GM21367 (cell line): ENCODE data around the gene PPA2.
"Not testable (repeated sequence)": the region's sequence is repeated elsewhere in the genome, so short reads cannot be mapped to it uniquely, and the experiment has no call there.

Experiments used
- ATAC-seq: cut with Tn5 transposase; IDR thresholded peaks from one replicate; pipeline ENCODE4 v1.9.1; 2021; ENCODE audit not compliant: unreplicated experiment

PPA2 gene

GRCh38 chr4:105460306-105460705 is 13.6 kb downstream of the PPA2 start:
- no peak for ATAC-seq

- not testable (repeated sequence) for ATAC-seq
Observed at GRCh38 chr4:105458541-105458940, 15.3 kb downstream of the PPA2 start.

- ATAC-seq: no peak
Observed at GRCh38 chr4:105458001-105458400, 15.9 kb downstream of the PPA2 start.

- no peak for ATAC-seq
Observed at GRCh38 chr4:105455998-105456397, 17.9 kb downstream of the PPA2 start.

GRCh38 chr4:105455182-105455581 is 18.7 kb downstream of the PPA2 start:
- no peak for ATAC-seq

GRCh38 chr4:105453550-105454205 is 20.2 kb downstream of the PPA2 start:
- ATAC-seq: peak; percentile 78

GRCh38 chr4:105451346-105451745 is 22.5 kb downstream of the PPA2 start:
- ATAC-seq: no peak

GRCh38 chr4:105440890-105441289 is 33.0 kb downstream of the PPA2 start:
- ATAC-seq: no peak

GRCh38 chr4:105437637-105438036 is 36.2 kb downstream of the PPA2 start:
- ATAC-seq: no peak

- no peak for ATAC-seq
Observed at GRCh38 chr4:105436414-105436813, 37.4 kb downstream of the PPA2 start.

GRCh38 chr4:105434940-105435339 is 38.9 kb downstream of the PPA2 start:
- ATAC-seq: no peak

- ATAC-seq: no peak
Observed at GRCh38 chr4:105433421-105433820, 40.4 kb downstream of the PPA2 start.

GRCh38 chr4:105432438-105432837 is 41.4 kb downstream of the PPA2 start:
- ATAC-seq: no peak

- no peak for ATAC-seq
Observed at GRCh38 chr4:105430811-105431210, 43.1 kb downstream of the PPA2 start.

GRCh38 chr4:105426187-105426897 is 47.5 kb downstream of the PPA2 start:
- no peak for ATAC-seq

- no peak for ATAC-seq
Observed at GRCh38 chr4:105422207-105422920, 51.5 kb downstream of the PPA2 start.

- no peak for ATAC-seq
Observed at GRCh38 chr4:105417624-105418023, 56.2 kb downstream of the PPA2 start.

- ATAC-seq: no peak
Observed at GRCh38 chr4:105415281-105415744, 58.5 kb downstream of the PPA2 start.

- ATAC-seq: no peak
Observed at GRCh38 chr4:105414316-105414715, 59.5 kb downstream of the PPA2 start.

GRCh38 chr4:105409135-105409534 is 64.7 kb downstream of the PPA2 start:
- not testable (repeated sequence) for ATAC-seq

- no peak for ATAC-seq
Observed at GRCh38 chr4:105400901-105401677, 72.8 kb downstream of the PPA2 start.
